Activated CD8-positive, alpha-beta T cell treated with anti-CD3 and anti-CD28 coated beads for 36 hours (primary cell): Measurements from ENCODE around the gene ALOX12. TPM values are rescaled to one million over a fixed set of nuclear protein-coding genes. Genes with fewer than 3 reads are reported as not detected.

Source experiments
- ATAC-seq: fragments of 200-7000 bp; cut with Tn5 transposase; one replicate; pipeline ENCODE4 v1.10.0; 2021; ENCODE audit warnings: mild to moderate bottlenecking, moderate library complexity
- CTCF ChIA-PET: fragments of 350-600 bp; sonication (Branson Sonifier 250); formaldehyde crosslinking; loops from one replicate; lab custom pipeline; 2021; ENCODE audit warnings: antibody characterized with exemption; lab: Charles Lee
- POLR2A ChIA-PET: fragments of 350-600 bp; sonication (Branson Sonifier 250); formaldehyde crosslinking; loops from one replicate; lab custom pipeline; 2021; ENCODE audit warnings: antibody characterized with exemption; lab: Charles Lee
- DNase-seq: peaks from one replicate; pipeline ENCODE4 v3.0.0-alpha.2; 2020
- H3K27ac Mint-ChIP-seq: one replicate; pipeline ENCODE4 v1.8.0; 2021; ENCODE audit warnings: mild to moderate bottlenecking, mixed read lengths
- H3K27me3 Mint-ChIP-seq: one replicate; pipeline ENCODE4 v1.8.0; 2021; ENCODE audit warnings: mixed read lengths
- H3K36me3 Mint-ChIP-seq: one replicate; pipeline ENCODE4 v1.8.0; 2021; ENCODE audit warnings: low read depth, mixed read lengths
- H3K4me1 Mint-ChIP-seq: one replicate; pipeline ENCODE4 v1.8.0; 2021; ENCODE audit warnings: low read depth, mixed read lengths
- H3K4me3 Mint-ChIP-seq: one replicate; pipeline ENCODE4 v1.8.0; 2021; ENCODE audit warnings: mild to moderate bottlenecking, moderate library complexity, mixed read lengths
- H3K9me3 Mint-ChIP-seq: one replicate; pipeline ENCODE4 v1.8.0; 2021; ENCODE audit warnings: mixed read lengths
- CTCF ChIP-seq: fragments of 200-600 bp; IDR thresholded peaks from one replicate; pipeline ENCODE4 v1.8.0; 2022; ENCODE audit warnings: antibody characterized with exemption, mild to moderate bottlenecking
- intact Hi-C: fragments of 100-400 bp; cut with micrococcal nuclease; formaldehyde crosslinking; loops from one replicate; pipeline ENCODE4 v1.10.0; 2022
- total RNA-seq, 2 experiments: library from RNA; stranded (reverse); gene quantifications; one replicate each; pipeline ENCODE4 v1.2.3, GENCODE V29; 2021

ALOX12 gene
- total RNA-seq, 2 experiments from 2014 or later: not detected

DNA sequence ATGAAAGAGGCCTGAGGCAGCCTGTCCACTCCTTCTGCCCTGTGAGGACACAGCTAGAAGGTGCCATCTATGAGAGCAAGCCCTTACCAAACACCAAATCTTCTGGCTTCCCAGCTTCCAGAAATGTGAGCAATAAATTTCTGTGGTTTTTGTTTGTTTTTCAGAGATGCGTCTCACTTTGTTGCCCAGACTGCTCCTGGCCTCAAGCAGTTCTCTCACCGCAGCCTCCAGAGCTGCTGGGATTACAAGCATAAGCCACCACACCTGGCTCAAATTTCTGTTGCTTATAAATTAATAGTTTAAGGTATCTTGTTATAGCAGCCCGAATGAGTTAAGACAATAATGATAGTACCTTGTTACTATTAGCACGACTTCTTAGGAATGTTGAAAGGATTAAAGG lies 60.5 kb downstream of the ALOX12 start:
- Mint-ChIP-seq H3K4me3 (no peak overlapping the region), H3K9me3 (no peaks in the 10 kb centered on the region), H3K36me3 (no peaks in the 10 kb centered on the region), H3K4me1 (peaks cover 18% of the 10 kb centered on the region), H3K27me3 (no peaks in the 10 kb centered on the region), H3K27ac (no peak overlapping the region)
- ChIA-PET CTCF (interaction anchor here (0.9 kb wide), 2 partner anchors 10 to 81 kb away, joined by 3 to 4 read pairs; no protein-coding TSS in a partner anchor), POLR2A (no interaction called here)
- no peak for TF ChIP-seq CTCF
- ATAC-seq: no peak
- intact Hi-C loops: no loop called here
- no peak for DNase-seq

DNA sequence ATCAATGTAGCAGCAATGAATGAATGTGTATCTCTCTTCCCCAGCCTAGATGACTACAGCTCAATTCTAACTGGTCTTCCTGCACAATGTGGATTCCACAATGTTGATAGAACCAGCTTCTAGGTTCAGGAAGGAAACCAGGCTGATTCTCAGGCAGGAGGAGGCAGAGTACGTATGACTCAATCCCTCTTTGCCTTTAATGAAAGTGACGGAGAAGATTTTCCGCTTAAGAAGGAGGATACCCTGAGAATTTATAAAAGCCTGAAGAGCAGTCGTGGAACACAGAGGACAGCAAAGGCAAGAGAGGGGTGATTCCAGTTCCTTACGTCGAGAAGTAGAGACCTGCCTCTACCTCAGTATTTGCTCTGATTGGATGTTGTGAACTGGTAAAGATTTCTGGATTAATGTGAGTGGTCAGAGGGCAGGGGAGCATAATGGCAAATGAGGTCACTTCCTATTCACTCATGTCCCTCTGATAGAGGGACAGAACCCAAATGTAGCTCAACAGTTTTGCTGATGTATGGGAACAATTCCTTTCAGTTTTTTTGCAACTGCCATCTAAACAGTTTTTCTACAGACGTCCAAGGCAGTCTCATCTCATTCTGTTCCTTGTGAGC lies 63.1 kb downstream of the ALOX12 start:
- POLR2A ChIA-PET: no interaction called here
- H3K27me3 Mint-ChIP-seq: peaks cover 9% of the 10 kb centered on the region
- CTCF ChIA-PET: interaction anchor here (0.6 to 2.6 kb wide), 2 partner anchors 118 to 143 kb away, joined by 3 to 10 read pairs; no protein-coding TSS in a partner anchor
- no peak for DNase-seq
- H3K4me3 Mint-ChIP-seq: no peak overlapping the region
- H3K36me3 Mint-ChIP-seq: no peaks in the 10 kb centered on the region
- H3K27ac Mint-ChIP-seq: no peak overlapping the region
- no peak for TF ChIP-seq CTCF
- no peak for ATAC-seq
- H3K4me1 Mint-ChIP-seq: peaks cover 18% of the 10 kb centered on the region
- no peaks in the 10 kb centered on the region for H3K9me3 Mint-ChIP-seq
- intact Hi-C loops: no loop called here

Other genes starting within 250 kb of the ALOX12 start
- 10 to 100 TPM; 15.2 to 18.4 TPM for gene XAF1, start 240.0 kb upstream of the ALOX12 start, total RNA-seq
- gene FBXO39, start 219.8 kb upstream of the ALOX12 start, total RNA-seq: not detected
- gene TEKT1, start 164.3 kb upstream of the ALOX12 start, total RNA-seq: not detected
- 100 to 1,000 TPM in 1 of 2 experiments, 10 to 100 TPM in 1; 98.4 to 107 TPM for gene RNASEK, start 16.6 kb downstream of the ALOX12 start, total RNA-seq
- gene BCL6B, start 27.0 kb downstream of the ALOX12 start, total RNA-seq: 1 to 10 TPM; 1.2 to 2.4 TPM
- gene SLC16A13, start 40.0 kb downstream of the ALOX12 start, total RNA-seq: 1 to 10 TPM; 4.8 to 5.9 TPM
- 1 to 10 TPM; 3.1 to 3.4 TPM for gene SLC16A11, start 48.0 kb downstream of the ALOX12 start, total RNA-seq
- not detected for gene CLEC10A, start 84.2 kb downstream of the ALOX12 start, total RNA-seq
- gene ASGR2, start 118.8 kb downstream of the ALOX12 start, total RNA-seq: not detected
- 1 to 10 TPM; 2.6 to 3.9 TPM for gene ASGR1, start 183.3 kb downstream of the ALOX12 start, total RNA-seq
- 1 to 10 TPM; 9.5 to 9.7 TPM for gene DLG4, start 223.8 kb downstream of the ALOX12 start, total RNA-seq
- 100 to 1,000 TPM; 288 to 291 TPM for gene ACADVL, start 223.9 kb downstream of the ALOX12 start, total RNA-seq
- gene DVL2, start 238.5 kb downstream of the ALOX12 start, total RNA-seq: 10 to 100 TPM; 50.0 to 53.6 TPM
- gene PHF23, start 243.4 kb downstream of the ALOX12 start, total RNA-seq: 10 to 100 TPM; 17.8 to 24.4 TPM
- gene GABARAP, start 246.4 kb downstream of the ALOX12 start, total RNA-seq: 100 to 1,000 TPM; 104 to 118 TPM